ENCODE data around the gene ASPDH. TPM values are rescaled to one million over a fixed set of nuclear protein-coding genes. Genes with fewer than 3 reads are reported as not detected.
A peak's percentile ranks its signal among the peaks of the same experiment; 100 is the strongest.

ASPDH gene
- total and polyA plus RNA-seq, 2 donors from 2014 or later, result 115 TPM; not detected in 1

DNA sequence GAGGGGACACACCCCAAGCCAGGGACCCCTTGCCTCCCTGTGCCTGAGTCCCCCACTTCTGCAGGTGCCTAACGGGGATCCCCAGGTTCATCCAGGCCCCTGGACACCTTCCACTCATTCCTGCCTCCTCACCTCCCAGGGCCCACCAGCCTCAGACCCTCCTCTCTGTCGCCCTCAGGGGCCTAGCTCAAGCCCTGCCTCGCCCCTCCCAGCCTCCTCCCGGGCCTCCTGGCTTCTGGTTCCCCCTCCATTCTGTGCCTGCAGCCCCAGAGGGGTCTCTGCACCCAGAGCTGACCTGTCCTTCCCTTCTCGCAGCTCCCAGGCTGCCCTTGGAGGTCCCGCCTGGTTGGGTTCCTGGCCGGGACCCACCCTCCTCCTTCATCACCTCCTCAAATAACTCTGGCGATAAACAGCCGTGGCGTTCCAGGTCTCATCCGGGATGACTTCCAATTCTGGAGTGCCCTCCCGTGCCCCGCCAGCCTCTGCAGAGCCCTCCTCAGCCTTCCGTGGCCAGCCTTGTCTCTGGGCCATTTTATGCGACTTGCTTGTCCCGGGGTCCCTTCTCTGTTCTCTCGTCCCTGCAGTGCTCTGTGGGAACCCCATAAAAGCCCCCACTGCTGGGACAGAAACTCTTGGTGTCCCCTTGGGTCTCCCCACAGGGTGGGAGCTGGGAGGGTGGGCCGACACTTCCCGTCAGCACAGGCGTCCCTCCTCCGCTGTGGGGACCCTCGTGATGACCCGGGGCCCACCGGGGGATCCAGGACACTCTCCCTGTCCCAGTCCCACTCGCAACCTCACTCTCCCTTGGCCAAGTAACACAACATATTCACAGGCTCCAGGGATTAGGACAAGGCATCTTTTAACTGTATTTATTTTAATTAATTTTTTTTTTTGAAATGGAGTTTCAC lies 11.9 kb downstream of the ASPDH start:
- Histone ChIP-seq H3K36me3 (ENCODE audit: control insufficient read depth in 2 of 3, insufficient read depth in 3 of 3, low read length in 3 of 3) (no peaks in the 10 kb centered on the region), H3K9ac (ENCODE audit: low read length in 3 of 3) (no peak overlapping the region), H3K9me3 (ENCODE audit: control insufficient read depth in 2 of 3, insufficient read depth in 1 of 3, low read length in 3 of 3) (no peaks in the 10 kb centered on the region), H3K27ac (ENCODE audit: low read depth in 2 of 2, low read length in 2 of 2) (no peak overlapping the region), H3K4me1 (ENCODE audit: control insufficient read depth in 2 of 3, insufficient read depth in 2 of 3, low read depth in 1 of 3, low read length in 3 of 3) (no peaks in the 10 kb centered on the region), H3K4me3 (ENCODE audit: low read length in 3 of 3) (no peak overlapping the region), H3K27me3 (ENCODE audit: control insufficient read depth, insufficient read depth, low read length) (peaks cover 8% of the 10 kb centered on the region)
- FAIRE-seq (no peak), DNase-seq (peak in 1 of 5 donors; percentile 67)
- intact Hi-C loops (cut with DNase I), result no loop called here
- no peak for TF ChIP-seq CTCF (IDR thresholded peaks at IDR 0.05; ENCODE audit: borderline replicate concordance, extremely low read depth, insufficient read depth)

DNA sequence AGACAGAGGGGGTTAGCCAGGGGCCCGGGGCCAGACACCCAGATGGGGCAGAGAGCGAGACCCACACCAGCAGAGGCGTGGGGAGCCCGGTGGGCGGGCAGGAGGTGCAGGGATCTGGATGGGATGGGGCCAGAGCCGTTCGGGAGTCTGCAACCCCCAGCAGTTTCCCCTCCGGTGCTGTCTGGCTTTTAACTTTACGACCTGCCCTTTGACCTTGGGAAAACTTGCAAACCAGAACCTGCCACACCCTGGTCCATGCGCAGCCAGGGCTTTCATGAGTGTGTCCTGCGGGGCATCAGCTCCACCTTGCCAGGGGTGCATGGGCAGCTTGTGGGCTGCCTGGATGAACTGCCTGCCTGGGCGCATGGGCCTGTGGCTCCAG lies 12.5 kb downstream of the ASPDH start:
- Histone ChIP-seq H3K4me3 (ENCODE audit: low read length in 3 of 3) (no peak overlapping the region), H3K4me1 (ENCODE audit: control insufficient read depth in 2 of 3, insufficient read depth in 2 of 3, low read depth in 1 of 3, low read length in 3 of 3) (no peaks in the 10 kb centered on the region), H3K27ac (ENCODE audit: low read depth in 2 of 2, low read length in 2 of 2) (no peak overlapping the region), H3K9ac (ENCODE audit: low read length in 3 of 3) (no peak overlapping the region), H3K27me3 (ENCODE audit: control insufficient read depth, insufficient read depth, low read length) (peaks cover 8% of the 10 kb centered on the region), H3K9me3 (ENCODE audit: control insufficient read depth in 2 of 3, insufficient read depth in 1 of 3, low read length in 3 of 3) (no peaks in the 10 kb centered on the region), H3K36me3 (ENCODE audit: control insufficient read depth in 2 of 3, insufficient read depth in 3 of 3, low read length in 3 of 3) (no peaks in the 10 kb centered on the region)
- intact Hi-C loops (cut with DNase I), result no loop called here
- TF ChIP-seq CTCF (IDR thresholded peaks at IDR 0.05; ENCODE audit: borderline replicate concordance, extremely low read depth, insufficient read depth), result no peak
- FAIRE-seq (no peak), DNase-seq (peak in 2 of 5 donors; percentile 46 to 52)

DNA sequence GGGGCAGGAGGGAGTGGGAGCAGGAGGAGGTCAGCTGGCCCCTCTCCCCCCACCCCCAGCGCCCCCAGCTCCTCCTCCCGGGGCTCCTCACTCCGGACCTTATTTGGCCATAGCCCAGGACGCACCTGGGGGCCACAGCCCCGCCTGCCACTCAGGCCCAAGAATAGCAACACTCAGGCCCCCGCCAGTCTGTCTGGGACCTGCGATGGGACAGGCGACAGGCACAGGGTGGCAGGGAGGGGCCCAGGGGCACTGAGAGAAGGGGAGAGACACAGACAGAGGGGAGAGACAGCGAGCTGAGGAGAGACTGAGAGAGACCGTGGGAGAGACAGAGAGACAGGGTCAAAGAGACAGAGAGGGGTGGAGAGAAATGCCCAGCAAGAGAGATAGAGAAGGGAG lies 13.0 kb downstream of the ASPDH start:
- no peaks in the 10 kb centered on the region for H3K9me3 ChIP-seq (ENCODE audit: control insufficient read depth in 2 of 3, insufficient read depth in 1 of 3, low read length in 3 of 3)
- no peaks in the 10 kb centered on the region for H3K36me3 ChIP-seq (ENCODE audit: control insufficient read depth in 2 of 3, insufficient read depth in 3 of 3, low read length in 3 of 3)
- no peak overlapping the region for H3K9ac ChIP-seq (ENCODE audit: low read length in 3 of 3)
- no peak overlapping the region for H3K27ac ChIP-seq (ENCODE audit: low read depth in 2 of 2, low read length in 2 of 2)
- FAIRE-seq (no peak), DNase-seq (peak in 1 of 5 donors; percentile 71)
- intact Hi-C loops (cut with DNase I), result no loop called here
- H3K4me1 ChIP-seq (ENCODE audit: control insufficient read depth in 2 of 3, insufficient read depth in 2 of 3, low read depth in 1 of 3, low read length in 3 of 3), result no peaks in the 10 kb centered on the region
- no peak for TF ChIP-seq CTCF (IDR thresholded peaks at IDR 0.05; ENCODE audit: borderline replicate concordance, extremely low read depth, insufficient read depth)
- H3K27me3 ChIP-seq (ENCODE audit: control insufficient read depth, insufficient read depth, low read length), result peaks cover 8% of the 10 kb centered on the region
- no peak overlapping the region for H3K4me3 ChIP-seq (ENCODE audit: low read length in 3 of 3)

Data from kidney (tissue), 14 donors.